GM19397 (cell line): Measurements from ENCODE around the gene SOX30.

ENCODE experiments used
- ATAC-seq: cut with Tn5 transposase; IDR thresholded peaks from one replicate; pipeline ENCODE4 v1.9.1; 2021; ENCODE audit warnings: mild to moderate bottlenecking, moderate library complexity; ENCODE audit not compliant: unreplicated experiment

SOX30 gene

DNA sequence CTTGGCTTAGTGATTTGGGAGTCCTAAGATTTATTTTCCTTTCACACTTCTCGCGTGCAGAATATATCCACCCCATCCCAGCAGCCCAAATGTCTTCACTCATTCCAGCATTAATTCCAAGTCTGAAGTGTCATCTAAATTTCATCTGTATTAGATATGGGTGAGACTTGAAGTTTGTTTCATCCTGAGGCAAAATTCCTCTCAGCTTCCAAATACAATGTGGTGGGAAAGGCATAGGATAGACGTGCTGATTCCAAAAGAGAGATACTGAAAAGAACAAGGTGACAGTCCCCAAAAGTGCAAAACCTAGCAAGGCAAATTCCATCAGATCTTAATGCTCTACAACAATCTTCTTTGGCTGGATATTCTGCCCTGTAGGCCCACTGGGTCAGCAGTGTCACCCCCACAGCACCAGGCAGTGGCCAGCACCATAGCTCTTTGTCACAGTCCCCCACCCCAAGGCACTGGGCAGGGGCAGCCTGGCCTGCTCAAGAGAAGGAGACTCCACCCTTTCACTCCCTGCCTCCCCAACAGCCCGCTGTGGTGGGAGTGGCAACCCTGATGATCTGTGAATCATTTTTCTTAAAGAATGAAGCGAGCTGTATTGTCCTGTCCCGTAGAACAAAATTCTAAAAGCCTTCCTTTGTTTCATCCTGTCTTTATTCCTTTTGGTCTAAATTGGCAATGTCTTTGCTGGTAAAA is 74.0 kb downstream of the SOX30 start:
- ATAC-seq = no peak

DNA sequence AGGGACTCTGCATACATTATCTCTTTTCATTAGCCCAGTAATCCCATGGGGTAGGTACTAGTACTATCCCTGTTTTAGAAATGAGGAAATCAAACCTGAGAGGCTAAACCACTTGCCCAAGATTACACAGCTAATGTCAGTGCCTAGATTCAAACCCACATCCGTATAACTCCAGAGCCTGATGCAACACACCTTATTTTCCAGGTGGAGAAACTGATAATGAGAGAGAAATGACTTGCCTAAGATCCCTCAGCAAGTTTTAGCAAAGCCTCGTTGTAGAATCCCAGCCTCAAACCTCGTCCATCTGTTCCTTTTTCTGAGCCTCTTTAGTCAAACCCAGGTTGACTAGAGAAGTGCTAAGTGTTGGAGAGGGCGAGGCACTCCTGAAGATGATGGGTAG is 75.6 kb downstream of the SOX30 start:
- ATAC-seq = no peak
